Right lobe of liver (tissue), 6 donors: Measurements from ENCODE around the gene SEMA6B. TPM values are rescaled to one million over a fixed set of nuclear protein-coding genes. Genes with fewer than 3 reads are reported as not detected.

ENCODE experiments used
- ATAC-seq, 4 donors: fragments of 200-7000 bp; cut with Tn5 transposase; one replicate each; pipeline ENCODE4 v1.9.1; 2020; ENCODE audit warnings: mild to moderate bottlenecking in 4 of 4, moderate library complexity in 4 of 4
- DNase-seq, 3 donors: peaks; one replicate each; pipeline ENCODE4 v3.0.0-alpha.2; 2020
- H3K27ac ChIP-seq, 3 donors: fragments of 200-600 bp; one replicate each; pipeline ENCODE4 v1.8.0; 2022
- H3K27me3 ChIP-seq, 2 donors: fragments of 200-600 bp; one replicate each; pipeline ENCODE4 v1.8.0; 2022
- H3K36me3 ChIP-seq, 4 donors: fragments of 200-600 bp; sonication (generic) in 1 of 4; one replicate each; pipeline versions ENCODE4 v1.5.1 to v1.8.0; 2017 to 2022; ENCODE audit warnings: control low read depth in 1 of 4
- H3K4me1 ChIP-seq, 4 donors: fragments of 200-600 bp; sonication (generic) in 1 of 4; one replicate each; pipeline versions ENCODE4 v1.5.1 to v1.8.0; 2017 to 2022; ENCODE audit warnings: control low read depth in 1 of 4
- H3K4me3 ChIP-seq, 3 donors: fragments of 200-600 bp; one replicate each; pipeline ENCODE4 v1.8.0; 2022
- H3K9me3 ChIP-seq, 4 donors: fragments of 200-600 bp; sonication (generic) in 1 of 4; one replicate each; pipeline versions ENCODE4 v1.5.1 to v1.8.0; 2017 to 2022; ENCODE audit warnings: control low read depth in 1 of 4
- POLR2A ChIP-seq: fragments of 450-650 bp; IDR thresholded peaks from one replicate; pipeline ENCODE4 v1.6.1; 2017; ENCODE audit warnings: antibody characterized with exemption, mild to moderate bottlenecking
- WGBS: methylation state at CpG from one replicate; pipeline ENCODE4 v1.1.6; 2018; ENCODE audit warnings: low coverage, low lambda C conversion rate; ENCODE audit not compliant: insufficient coverage; ENCODE audit errors: missing lambda C conversion rate; 5-methylcytosine and 5-hydroxymethylcytosine counted together
- intact Hi-C, 2 donors: fragments of 100-400 bp; cut with DNase I; formaldehyde crosslinking; loops; one replicate each; pipeline versions ENCODE4 v1.11.2 to v1.14.1; 2022
- total RNA-seq, 6 experiments: library from RNA; depleted of rRNA in 2 of 6; stranded (reverse); fragments of >200 nt in 2 of 6; fragmentation: NEBNext Ultra II Directional in 3 of 6; extraction: Animal tissue kit (Norgen Biotek cat#: 25700) in 3 of 6; gene quantifications; one replicate each; pipeline versions ENCODE4 v1.1.0 to v1.2.4, GENCODE V29; 2016 to 2023
- TF ChIP-seq, protein P1 (sequence below), 4 donors: fragments of 200-600 bp in 3 of 4; fragments of 450-650 bp in 1 of 4; IDR thresholded peaks; one replicate each; pipeline versions ENCODE4 v1.5.1 to v1.8.0; 2016 to 2022; ENCODE audit warnings: antibody characterized with exemption in 4 of 4, mild to moderate bottlenecking in 2 of 4
- donor health status: DM: no; HTN: yes; CAD: no.
- donor health status: DM: no; HTN: no; CAD: no.
- donor health status: DM: no; HTN: no; CAD: no.
- donor health status: DM: no; HTN: yes; CAD: no.
- donor health status: DM: no; HTN: yes; CAD: no.

Gene SEMA6B
- total RNA-seq, 6 experiments from 2014 or later: 1.0 to 6.5 (median 2.3) TPM

DNA sequence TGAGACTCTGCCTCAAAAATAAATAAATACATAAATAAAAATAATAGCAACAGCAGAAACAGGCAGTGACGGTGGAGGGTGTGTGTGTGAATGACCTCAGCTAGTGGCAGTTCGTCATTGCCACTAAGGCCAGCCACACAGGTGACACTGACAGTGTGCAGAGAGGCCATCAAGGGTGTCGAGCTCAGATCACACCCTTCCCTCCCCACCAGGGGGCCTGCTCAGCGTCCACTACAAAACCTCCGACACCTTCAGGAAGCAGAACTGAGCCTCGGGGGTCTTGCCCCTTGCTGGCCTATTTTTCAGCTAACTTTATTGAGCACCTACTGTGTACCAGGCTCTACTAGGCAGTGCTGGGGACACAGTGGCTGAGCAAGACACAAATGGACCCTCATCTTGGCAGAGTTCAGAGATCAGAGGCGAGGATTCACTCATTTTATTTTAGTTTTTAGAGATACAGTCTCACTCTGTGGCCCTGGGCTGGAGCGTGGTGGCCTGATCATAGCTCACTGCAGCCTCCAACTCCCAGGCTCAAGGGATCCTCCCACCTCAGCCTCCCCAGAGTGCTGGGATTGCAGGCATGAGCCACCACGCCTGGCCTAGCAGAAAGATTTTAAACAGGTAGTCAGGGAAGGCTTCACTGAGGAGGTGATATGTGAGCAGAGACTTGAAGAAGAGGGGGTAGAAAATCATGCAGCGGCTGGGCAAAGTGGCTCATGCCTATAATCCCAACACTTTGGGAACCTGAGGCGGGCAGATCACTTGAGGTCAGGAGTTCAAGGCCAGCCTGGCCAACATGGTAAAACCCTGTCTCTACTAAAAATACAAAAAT lies 30.3 kb upstream of the SEMA6B start:
- H3K4me3 ChIP-seq: no peak overlapping the region
- intact Hi-C loops: no loop called here
- ATAC-seq (peak; percentile 75 to 93 (median 83)), DNase-seq (no peak)
- no peak overlapping the region for H3K27ac ChIP-seq
- TF ChIP-seq, protein P1, sequence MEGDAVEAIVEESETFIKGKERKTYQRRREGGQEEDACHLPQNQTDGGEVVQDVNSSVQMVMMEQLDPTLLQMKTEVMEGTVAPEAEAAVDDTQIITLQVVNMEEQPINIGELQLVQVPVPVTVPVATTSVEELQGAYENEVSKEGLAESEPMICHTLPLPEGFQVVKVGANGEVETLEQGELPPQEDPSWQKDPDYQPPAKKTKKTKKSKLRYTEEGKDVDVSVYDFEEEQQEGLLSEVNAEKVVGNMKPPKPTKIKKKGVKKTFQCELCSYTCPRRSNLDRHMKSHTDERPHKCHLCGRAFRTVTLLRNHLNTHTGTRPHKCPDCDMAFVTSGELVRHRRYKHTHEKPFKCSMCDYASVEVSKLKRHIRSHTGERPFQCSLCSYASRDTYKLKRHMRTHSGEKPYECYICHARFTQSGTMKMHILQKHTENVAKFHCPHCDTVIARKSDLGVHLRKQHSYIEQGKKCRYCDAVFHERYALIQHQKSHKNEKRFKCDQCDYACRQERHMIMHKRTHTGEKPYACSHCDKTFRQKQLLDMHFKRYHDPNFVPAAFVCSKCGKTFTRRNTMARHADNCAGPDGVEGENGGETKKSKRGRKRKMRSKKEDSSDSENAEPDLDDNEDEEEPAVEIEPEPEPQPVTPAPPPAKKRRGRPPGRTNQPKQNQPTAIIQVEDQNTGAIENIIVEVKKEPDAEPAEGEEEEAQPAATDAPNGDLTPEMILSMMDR (IDR thresholded peaks at IDR 0.05): peak; percentile 38 to 48 (median 46)
- TF ChIP-seq POLR2A: no peak
- no peaks in the 10 kb centered on the region for H3K36me3 ChIP-seq
- no peaks in the 10 kb centered on the region for H3K9me3 ChIP-seq
- WGBS: 61% methylated on average over 7 of the region's 11 CpGs
- no peaks in the 10 kb centered on the region for H3K27me3 ChIP-seq
- peaks cover 0 to 2% (median under 1%) of the 10 kb centered on the region in 4 donors for H3K4me1 ChIP-seq

DNA sequence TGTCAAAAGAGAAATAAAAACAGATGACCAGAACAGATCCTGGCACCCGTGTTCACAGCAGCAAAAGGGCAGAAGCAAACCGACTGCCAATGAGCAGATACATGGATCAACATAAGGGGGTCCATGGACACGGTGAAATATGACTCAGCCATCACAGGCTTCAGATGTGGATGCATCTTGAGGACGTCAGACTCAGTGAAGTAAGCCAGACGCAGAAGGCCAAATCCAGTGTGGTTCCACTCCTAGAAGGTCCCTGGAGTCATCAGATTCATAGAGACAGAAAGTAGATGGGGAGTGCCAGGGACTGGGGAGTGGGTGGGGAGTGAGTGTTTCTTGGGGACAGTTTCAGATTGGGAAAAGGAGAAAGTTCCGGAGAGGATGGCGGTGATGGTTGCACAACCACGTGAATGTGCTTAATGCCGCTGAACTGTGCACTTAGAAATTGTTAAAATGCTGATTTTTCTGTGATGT lies 28.8 kb upstream of the SEMA6B start:
- peaks cover 0 to 12% (median 5%) of the 10 kb centered on the region in 4 donors for H3K4me1 ChIP-seq
- no peak for DNase-seq
- 71% methylated on average over 9 of the region's 9 CpGs for WGBS
- intact Hi-C loops: no loop called here
- H3K9me3 ChIP-seq: no peaks in the 10 kb centered on the region
- TF ChIP-seq, protein P1 (IDR thresholded peaks at IDR 0.05): no peak
- TF ChIP-seq POLR2A: no peak
- H3K27me3 ChIP-seq: peaks cover 0 to 3% of the 10 kb centered on the region in 2 donors
- ATAC-seq: no peak
- no peaks in the 10 kb centered on the region for H3K36me3 ChIP-seq
- H3K4me3 ChIP-seq: no peak overlapping the region
- H3K27ac ChIP-seq: no peak overlapping the region

DNA sequence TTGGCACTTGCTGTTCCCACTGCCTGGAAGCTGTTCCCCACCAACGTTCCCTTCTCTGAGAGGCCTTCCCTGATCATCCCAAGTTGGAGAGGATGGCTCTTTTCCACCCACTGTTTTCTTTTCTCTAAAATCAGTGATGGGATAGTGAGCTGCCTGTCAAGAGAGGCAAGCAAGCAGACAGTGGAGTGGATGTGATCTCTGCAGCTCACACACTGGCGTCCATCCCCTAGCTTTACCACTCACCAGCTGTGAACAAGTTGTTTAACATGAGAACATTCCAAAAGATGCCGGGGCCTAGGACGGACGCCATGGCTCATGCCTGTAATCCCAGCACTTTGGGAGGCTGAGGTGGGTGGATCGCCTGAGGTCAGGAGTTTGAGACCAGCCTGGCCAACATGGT lies 28.0 kb upstream of the SEMA6B start:
- H3K9me3 ChIP-seq: no peaks in the 10 kb centered on the region
- intact Hi-C loops: no loop called here
- no peak for DNase-seq
- H3K27ac ChIP-seq: no peak overlapping the region
- no peak for TF ChIP-seq POLR2A
- TF ChIP-seq, protein P1 (IDR thresholded peaks at IDR 0.05): no peak
- 89% methylated on average over 6 of the region's 6 CpGs for WGBS
- ATAC-seq: no peak
- no peak overlapping the region for H3K4me3 ChIP-seq
- peaks cover 0 to 12% (median 5%) of the 10 kb centered on the region in 4 donors for H3K4me1 ChIP-seq
- H3K36me3 ChIP-seq: no peaks in the 10 kb centered on the region
- H3K27me3 ChIP-seq: peaks cover 0 to 3% of the 10 kb centered on the region in 2 donors

DNA sequence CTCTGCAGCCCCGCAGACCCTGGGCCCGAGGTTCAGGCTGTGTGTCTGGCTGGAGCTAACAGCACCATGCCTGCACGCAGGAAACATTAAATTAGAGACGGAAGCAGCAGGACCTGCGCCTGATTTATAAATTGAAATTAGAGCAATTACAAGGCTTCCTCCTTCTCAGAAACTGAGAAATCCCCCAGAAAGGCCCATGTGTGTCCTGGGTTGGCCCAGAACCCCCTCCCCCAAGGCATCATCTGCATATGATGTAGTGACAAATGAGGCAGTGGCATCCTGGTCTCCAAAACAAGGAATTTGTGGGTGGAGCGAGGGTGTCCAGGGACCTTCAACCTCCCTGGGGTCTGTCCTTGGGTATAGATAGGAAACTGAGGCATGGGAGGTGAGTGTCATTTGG lies 27.2 kb upstream of the SEMA6B start:
- TF ChIP-seq POLR2A: no peak
- WGBS: 83% methylated on average over 5 of the region's 6 CpGs
- ATAC-seq: no peak
- Histone ChIP-seq H3K27ac (no peak overlapping the region), H3K36me3 (no peaks in the 10 kb centered on the region), H3K9me3 (no peaks in the 10 kb centered on the region), H3K4me1 (peaks cover 0 to 12% (median 5%) of the 10 kb centered on the region in 4 donors), H3K4me3 (no peak overlapping the region), H3K27me3 (peaks cover 0 to 3% of the 10 kb centered on the region in 2 donors)
- no peak for DNase-seq
- intact Hi-C loops: no loop called here

DNA sequence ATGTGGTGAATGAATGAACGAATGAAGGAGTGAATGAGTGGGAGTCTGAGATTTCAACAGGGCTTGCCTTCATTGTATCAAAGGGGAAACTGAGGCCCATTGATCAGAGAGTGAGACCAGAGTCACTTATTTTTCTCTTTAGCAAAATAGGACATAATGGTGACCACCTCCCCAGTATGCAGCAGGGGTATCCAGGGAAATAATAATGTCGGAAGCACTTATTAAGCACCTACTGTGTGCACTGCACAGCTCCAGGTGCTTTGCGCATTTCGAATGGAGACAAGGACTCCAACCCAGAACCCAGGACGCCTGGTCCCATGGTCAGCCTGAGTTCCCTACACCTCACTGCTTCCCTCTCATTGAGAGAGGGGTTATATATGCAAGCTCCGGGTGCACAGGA lies 26.8 kb upstream of the SEMA6B start:
- ATAC-seq (no peak), DNase-seq (no peak)
- intact Hi-C loops: no loop called here
- H3K9me3 ChIP-seq: no peaks in the 10 kb centered on the region
- TF ChIP-seq POLR2A: no peak
- TF ChIP-seq, protein P1 (IDR thresholded peaks at IDR 0.05): no peak
- H3K36me3 ChIP-seq: no peaks in the 10 kb centered on the region
- no peak overlapping the region for H3K27ac ChIP-seq
- 52% methylated on average over 2 of the region's 6 CpGs for WGBS
- no peak overlapping the region for H3K4me3 ChIP-seq
- H3K4me1 ChIP-seq: peaks cover 0 to 12% (median 5%) of the 10 kb centered on the region in 4 donors
- peaks cover 0 to 3% of the 10 kb centered on the region in 2 donors for H3K27me3 ChIP-seq
